Activated CD4-positive, alpha-beta T cell treated with anti-CD3 and anti-CD28 coated beads for 1 hour (primary cell): ENCODE measurements around the gene SON.

Experiments used
- DNase-seq: peaks from one replicate; pipeline ENCODE4 v3.0.0-alpha.2; 2020

Gene SON

GRCh38 chr21:33544451-33545195 lies 1.8 kb downstream of the SON start:
- DNase-seq: no peak

GRCh38 chr21:33546086-33546485 lies 3.2 kb downstream of the SON start:
- no peak for DNase-seq

GRCh38 chr21:33549848-33550771 lies 7.3 kb downstream of the SON start:
- no peak for DNase-seq

GRCh38 chr21:33550772-33551660 lies 8.2 kb downstream of the SON start:
- no peak for DNase-seq

- DNase-seq: no peak
Measured at GRCh38 chr21:33551664-33552063, 8.8 kb downstream of the SON start.

GRCh38 chr21:33552093-33552998 lies 9.5 kb downstream of the SON start:
- DNase-seq: no peak

GRCh38 chr21:33552999-33553598 lies 10.3 kb downstream of the SON start:
- no peak for DNase-seq

GRCh38 chr21:33554236-33554981 lies 11.6 kb downstream of the SON start:
- no peak for DNase-seq

GRCh38 chr21:33554982-33555344 lies 12.1 kb downstream of the SON start:
- no peak for DNase-seq

GRCh38 chr21:33557447-33557846 lies 14.6 kb downstream of the SON start:
- DNase-seq: no peak

- DNase-seq: no peak
Measured at GRCh38 chr21:33558777-33559421, 16.1 kb downstream of the SON start.

GRCh38 chr21:33559813-33560212 lies 17.0 kb downstream of the SON start:
- no peak for DNase-seq

- DNase-seq: no peak
Measured at GRCh38 chr21:33560965-33561364, 18.1 kb downstream of the SON start.

- DNase-seq: no peak
Measured at GRCh38 chr21:33561373-33561772, 18.5 kb downstream of the SON start.

- no peak for DNase-seq
Measured at GRCh38 chr21:33562389-33562788, 19.6 kb downstream of the SON start.

GRCh38 chr21:33566514-33566913 lies 23.7 kb downstream of the SON start:
- no peak for DNase-seq

- no peak for DNase-seq
Measured at GRCh38 chr21:33567914-33568313, 25.1 kb downstream of the SON start.

- no peak for DNase-seq
Measured at GRCh38 chr21:33568448-33568847, 25.6 kb downstream of the SON start.

- no peak for DNase-seq
Measured at GRCh38 chr21:33569991-33570390, 27.2 kb downstream of the SON start.

GRCh38 chr21:33572350-33572749 lies 29.5 kb downstream of the SON start:
- DNase-seq: no peak
